SK-N-MC (cell line): ENCODE measurements around the gene DENND6B.

Experiments used
- EZH2 ChIP-seq: fragments of 200-600 bp; sonication (generic); IDR thresholded peaks from one replicate; pipeline ENCODE4 v1.6.1; 2017; ENCODE audit warnings: antibody characterized with exemption
- POLR2AphosphoS5 ChIP-seq: IDR thresholded peaks from 2 replicates; pipeline ENCODE4 v1.6.1; 2012; ENCODE audit warnings: mild to moderate bottlenecking, low read depth, low read length, borderline replicate concordance

DNA sequence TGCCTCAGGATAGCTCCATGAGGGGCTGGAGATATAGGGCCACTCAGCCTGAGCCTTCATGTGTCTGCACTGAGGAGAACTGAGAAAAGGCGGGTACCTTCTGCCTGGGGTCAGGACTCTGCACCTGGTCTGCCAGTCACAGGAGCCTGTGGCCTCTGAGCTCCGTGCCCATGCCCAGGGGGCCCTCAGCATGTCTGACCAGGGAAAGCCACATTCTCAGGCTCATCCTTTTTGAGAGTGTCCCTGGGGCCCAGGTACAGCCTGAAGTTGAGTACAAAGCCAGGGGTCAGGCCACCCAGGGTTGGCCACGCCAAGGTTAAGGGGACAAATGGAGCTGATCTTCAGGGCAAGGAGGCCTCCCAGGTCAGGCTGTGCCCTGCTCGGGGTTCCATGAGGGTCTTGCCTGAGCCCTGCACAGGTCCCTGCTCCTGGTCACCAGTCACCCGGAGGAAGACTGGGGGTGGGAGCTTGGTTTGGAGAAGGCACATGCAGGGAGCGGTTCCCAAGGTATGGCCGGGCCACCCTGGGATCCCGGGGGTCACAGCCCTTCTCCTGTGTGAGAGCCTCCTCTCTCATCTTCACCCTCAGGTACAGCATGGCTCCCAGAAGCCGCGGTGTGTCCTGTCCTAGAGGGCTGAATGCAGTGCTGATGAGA is 6.0 kb downstream of the DENND6B start:
- TF ChIP-seq POLR2AphosphoS5 (no peak), EZH2 (no peak)
